Activated CD4-positive, CD25-positive, alpha-beta regulatory T cell treated with anti-CD3 and anti-CD28 coated beads, Interleukin-2, amount 50 U/mL, for 24 hours (primary cell): ENCODE data around the gene SH3RF1.
A peak's percentile ranks its signal among the peaks of the same experiment; 100 is the strongest.
"Not testable (repeated sequence)": the region's sequence is repeated elsewhere in the genome, so short reads cannot be mapped to it uniquely, and the experiment has no call there.

ENCODE experiments used
- ATAC-seq, 2 donors: fragments of 150-1000 bp; cut with Tn5 transposase; one replicate each; pipeline ENCODE4 v1.10.0; 2021; ENCODE audit warnings: mild to moderate bottlenecking in 1 of 2, moderate library complexity in 1 of 2

The SH3RF1 gene

DNA sequence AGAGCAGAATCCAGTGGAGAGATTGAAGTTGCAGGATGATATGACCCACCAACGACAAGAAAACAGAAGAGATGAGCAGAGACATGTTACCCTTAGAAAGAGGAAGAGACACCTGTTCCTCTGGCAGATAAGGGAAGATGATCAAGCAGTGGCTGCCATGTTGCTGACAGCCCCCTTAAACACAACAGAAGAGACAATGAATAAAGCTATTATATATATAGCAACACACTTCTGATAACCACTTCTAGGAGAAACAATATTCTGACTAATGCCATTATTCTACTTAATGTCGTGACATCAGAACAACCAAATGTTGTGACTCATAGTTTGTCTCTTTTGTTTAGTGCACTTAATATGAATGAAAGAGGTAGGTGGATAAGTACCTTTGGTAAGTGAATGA lies 44.9 kb downstream of the SH3RF1 start:
- ATAC-seq: peak; percentile 37 to 45

DNA sequence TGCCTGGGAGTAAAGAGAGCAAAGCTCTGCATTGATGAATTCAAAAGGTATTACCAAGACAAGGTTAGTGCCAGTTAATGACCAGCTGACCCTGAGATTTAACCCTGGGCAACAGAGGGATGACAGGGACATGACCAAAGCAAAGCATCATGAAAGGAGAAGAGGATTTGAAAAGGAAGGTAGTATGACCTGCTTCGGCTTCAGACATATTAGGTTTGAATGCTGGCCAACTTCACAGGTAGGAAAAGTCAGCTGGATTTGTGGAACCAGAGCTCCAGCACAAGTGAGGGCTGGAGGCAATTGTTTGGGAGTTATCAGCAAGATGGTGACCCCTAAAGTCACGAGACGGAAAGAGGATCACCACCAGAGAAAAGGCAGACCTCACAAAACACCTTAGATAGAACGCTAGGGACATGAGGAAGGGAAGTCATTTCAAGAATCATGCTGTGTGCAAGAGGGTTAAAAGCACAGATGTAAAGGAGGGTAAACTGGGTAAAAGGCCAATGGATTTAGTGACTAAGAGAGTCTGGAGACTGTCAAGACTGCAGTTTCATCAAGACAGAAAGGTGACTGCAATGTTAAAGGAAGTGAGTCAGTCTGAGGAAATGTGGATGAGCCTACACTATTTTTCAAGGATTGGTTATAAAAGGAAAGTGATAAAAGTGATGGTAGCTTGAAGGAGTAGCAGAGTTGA lies 45.6 kb downstream of the SH3RF1 start:
- peak; percentile 64 to 68 for ATAC-seq

DNA sequence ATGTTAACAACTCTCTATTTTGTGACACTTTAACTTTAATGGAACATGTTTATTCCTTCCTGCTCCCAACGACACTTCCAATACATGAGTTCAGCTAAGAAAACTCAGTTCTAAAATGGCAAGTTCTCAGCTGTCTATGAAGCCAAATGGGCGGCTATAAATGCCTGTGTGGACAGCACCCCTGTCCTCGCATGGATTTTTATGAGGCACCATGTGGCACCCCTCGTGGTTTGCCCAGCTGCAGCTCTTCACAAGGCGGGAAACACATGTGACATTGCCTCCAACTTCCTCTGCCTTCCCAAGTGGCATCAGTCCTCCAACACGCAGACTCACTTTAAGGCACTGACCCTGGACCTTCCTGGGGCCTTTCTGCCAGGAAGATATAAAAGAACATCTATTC lies 48.0 kb downstream of the SH3RF1 start:
- no peak for ATAC-seq

- ATAC-seq: no peak
These were observed 49.1 kb downstream of the SH3RF1 start for GRCh38 chr4:169221662-169222061.

DNA sequence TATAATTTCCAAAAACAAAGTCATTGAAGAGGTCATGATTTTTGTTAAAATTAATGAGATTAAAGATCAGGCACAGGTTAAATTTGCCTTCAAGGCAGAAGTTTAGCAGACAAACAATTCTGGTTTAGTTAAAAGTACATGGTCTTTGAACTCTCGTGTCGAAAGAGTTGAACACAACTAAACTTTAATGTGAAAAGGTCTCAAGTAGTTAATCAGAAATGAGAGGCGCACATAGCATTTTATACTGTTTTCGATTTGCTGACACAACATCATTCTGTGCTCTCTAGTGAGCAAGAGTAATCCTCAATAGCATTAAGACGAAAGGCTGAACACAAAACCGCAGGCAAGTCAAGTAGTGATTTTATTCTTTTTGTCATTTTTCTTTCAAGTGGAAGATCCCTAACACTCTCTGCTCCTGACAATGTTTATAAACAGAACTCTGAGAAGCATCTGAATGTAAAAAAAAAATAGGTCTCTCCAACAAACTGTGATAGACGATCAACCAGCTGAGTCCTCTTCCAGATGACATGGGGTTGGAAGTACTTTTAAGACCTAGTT lies 49.8 kb downstream of the SH3RF1 start:
- no peak for ATAC-seq

- ATAC-seq: no peak
These were observed 50.3 kb downstream of the SH3RF1 start for GRCh38 chr4:169220447-169220846.

- no peak for ATAC-seq
These were observed 51.3 kb downstream of the SH3RF1 start for GRCh38 chr4:169219440-169219839.

DNA sequence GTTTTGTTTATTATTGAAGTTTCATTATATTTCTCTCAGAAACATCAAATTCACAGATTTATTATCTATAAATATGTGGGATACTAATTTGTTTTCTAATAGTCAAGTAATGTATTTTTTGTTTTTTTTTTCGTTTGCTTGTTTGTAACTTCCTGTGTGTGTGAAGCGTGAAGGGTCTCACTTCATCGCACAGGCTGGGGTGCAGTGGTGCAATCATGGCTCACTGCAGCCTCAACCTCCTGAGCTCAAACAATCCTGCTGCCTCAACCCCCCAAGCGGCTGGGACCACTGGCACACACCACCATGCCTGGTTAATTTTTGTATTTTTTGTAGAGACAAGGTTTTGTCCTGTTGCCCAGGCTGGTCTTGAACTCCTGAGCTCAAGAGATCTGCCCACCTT lies 55.1 kb downstream of the SH3RF1 start:
- no peak for ATAC-seq

GRCh38 chr4:169212981-169213380 lies 57.8 kb downstream of the SH3RF1 start:
- no peak for ATAC-seq

DNA sequence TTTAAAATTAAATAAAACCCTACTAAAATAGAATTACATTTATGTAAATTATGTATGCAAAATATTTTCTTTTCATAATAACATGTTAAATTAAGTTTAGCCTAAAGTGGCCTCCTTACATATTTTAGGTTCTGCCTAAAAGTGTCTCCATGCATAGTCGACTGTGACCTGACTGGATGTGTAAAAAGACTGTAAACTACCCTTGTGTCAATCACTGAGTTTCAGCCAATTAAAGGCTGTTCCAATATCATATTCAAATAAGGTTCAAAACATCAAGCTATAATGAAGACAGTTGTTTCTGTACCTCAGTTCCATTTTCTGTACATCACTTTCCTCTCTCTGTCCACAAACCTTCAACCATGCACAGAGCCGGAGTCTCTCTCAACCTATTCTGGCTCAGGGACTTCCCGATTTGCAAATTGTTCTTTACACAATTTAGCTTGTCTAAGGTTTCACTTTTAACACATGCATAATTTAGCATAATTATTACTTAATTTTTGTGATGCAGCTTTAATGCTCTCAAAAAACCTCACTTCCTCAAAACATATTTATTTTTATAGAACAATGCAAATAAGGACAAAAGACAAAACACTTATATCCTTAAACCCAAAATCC lies 60.1 kb downstream of the SH3RF1 start:
- ATAC-seq: peak in 1 of 2 donors; percentile 25

- no peak for ATAC-seq
These were observed 61.3 kb downstream of the SH3RF1 start for GRCh38 chr4:169209388-169209883.

DNA sequence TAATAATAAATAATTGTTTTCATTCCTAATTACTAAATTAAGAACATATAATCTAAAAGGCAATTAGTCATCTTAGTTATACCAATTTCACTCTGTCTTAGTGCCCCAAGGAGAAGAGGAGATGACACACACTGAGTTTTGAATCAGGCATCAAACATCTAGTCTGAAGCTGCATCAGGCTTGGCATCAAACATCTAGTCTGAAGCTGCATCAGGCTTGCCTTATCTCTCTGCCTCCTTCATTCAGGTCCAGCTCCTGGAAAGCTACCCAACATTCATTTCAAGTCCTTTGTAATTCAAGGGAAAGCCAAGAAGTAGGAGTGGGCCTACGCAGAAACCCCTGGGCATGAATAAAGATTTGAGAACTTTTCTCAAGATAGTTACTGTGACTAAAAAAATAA lies 62.2 kb downstream of the SH3RF1 start:
- no peak for ATAC-seq

GRCh38 chr4:169208090-169208455 lies 62.7 kb downstream of the SH3RF1 start:
- ATAC-seq: no peak

DNA sequence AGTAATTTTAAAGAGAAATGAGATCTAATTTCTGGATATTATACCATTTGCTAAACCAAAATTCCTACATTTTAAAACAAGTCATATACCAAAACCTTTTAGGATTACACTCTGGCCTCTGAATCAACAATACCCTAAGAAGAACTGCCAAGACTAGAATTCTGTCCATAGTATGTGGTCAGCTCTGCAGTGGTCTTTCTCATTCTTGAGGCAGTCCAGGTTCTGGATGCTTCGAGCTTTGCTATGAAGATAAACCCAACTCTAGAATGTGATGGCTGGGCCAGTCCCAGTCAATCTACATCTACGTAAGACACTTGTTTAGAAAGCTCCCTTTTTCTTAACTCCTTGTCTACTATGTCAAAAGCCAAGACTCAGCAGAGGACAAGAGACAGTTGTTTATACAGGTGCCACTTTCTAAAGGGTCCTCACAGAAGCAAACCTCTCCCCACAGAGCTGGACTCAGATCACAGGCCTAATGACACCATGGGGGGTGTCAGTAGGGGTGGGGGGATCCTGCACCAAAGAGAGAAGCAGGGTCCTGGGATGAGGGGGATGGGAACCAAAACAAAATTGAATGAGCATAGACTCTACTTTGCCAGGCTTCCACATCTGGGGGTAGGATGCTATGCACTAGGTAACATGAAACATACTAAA lies 63.2 kb downstream of the SH3RF1 start:
- ATAC-seq: no peak

DNA sequence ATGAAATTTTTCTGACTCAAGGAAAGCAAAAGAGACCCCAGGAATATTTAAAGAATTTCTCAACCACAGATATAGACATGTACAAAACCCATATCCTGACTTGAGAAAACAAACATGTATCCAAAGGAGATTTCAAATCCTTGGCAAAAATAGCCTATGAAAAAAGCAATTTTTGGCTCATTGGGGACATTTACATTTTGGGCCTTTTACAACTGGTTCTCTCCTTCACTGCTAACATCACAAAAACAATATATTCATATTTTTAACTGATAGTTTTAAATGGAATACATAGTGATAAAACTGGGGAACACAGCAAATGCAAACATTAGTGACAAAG lies 65.0 kb downstream of the SH3RF1 start:
- no peak for ATAC-seq

DNA sequence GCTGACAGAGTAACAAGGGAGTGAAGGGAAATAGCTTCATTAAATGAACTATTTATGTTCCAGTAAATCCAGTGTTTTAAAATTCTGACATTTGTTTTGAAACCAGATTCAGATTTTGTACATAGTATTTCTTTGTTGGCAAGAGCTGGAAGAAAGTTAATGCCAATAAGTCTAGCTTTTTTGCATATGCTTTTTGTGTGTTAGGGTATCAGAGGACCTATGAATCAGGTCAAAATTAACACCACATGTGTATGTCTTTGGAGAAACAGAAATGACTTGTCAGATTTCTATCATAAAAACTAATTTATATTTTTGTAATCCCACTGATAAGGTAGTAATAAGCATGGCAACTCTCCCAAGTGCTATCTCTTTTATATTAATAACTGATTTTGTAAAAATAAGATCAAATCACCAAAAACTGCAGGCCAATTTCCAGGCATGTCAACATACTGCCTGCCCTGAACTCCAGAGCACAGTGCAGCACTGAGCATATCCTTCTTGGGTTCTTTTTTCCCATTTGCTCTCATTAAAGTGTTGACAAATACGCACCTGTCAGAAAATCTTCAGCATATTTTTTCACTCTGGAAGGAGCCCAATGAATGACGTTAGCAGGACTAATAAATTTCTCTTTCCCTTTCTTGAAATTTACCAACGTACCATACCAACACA lies 65.5 kb downstream of the SH3RF1 start:
- no peak for ATAC-seq

DNA sequence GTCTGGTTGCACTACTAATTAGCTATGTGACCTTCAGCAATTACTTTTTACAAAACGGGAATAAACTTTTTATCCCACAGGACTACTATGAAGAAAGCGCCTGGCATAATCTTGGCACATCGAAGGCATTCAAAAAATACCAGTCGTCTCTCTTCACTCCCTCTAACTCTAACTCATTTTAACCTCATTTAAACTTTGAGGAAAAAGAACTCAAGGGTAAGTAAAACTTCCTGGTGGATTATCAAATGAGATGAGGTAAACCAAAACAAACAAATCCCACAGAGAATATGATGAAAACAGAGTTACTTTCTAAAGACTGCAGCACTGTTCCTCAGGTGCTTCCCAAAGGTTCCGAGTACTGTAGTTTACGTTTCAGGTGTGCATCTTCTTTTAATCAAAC lies 66.9 kb downstream of the SH3RF1 start:
- ATAC-seq: no peak

GRCh38 chr4:169203278-169203677 lies 67.5 kb downstream of the SH3RF1 start:
- not testable (repeated sequence) for ATAC-seq

DNA sequence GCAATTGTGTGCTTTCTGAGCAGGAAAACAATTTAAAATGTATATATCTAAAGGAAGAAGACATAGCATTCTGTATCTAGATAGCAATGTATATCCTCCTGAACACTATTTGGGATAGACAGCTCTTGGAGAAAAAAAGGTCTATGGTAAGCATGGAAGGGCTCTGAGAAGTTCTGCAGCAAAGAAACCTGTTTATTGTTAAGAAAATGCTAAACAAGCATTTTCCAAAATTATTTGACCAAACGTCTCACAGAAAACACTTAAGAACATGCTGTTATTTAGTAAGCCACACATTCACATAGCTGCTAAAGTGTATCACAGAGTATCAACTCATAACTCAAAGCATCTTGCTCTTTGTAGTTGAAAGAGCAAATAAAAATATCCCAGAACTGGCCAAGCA lies 67.9 kb downstream of the SH3RF1 start:
- no peak for ATAC-seq

DNA sequence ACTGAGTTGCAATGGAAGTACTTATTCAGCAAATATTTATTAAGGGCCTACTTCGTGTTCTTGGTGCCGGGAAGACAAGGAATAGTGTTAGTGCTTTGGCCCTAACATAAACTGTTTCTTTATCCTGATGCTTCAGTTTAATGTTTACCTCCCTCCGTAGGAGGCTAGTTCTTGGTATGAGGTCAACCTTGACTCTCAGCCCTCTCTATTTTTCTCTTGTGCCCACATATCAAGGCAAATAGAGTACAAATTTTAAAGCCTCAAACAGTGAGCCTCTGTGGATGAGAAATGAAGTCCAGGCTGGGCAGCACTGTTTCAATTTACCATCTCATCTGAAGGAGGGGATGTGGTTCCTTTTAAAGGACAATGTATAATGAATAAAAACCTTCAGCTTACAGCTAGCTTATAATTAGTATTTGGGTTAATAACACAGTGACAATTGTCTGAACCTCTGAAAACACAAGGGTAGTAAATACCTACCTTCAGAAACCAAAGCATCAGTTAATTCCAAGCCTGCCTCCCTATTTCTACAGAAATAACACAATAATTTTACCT lies 68.5 kb downstream of the SH3RF1 start:
- no peak for ATAC-seq

DNA sequence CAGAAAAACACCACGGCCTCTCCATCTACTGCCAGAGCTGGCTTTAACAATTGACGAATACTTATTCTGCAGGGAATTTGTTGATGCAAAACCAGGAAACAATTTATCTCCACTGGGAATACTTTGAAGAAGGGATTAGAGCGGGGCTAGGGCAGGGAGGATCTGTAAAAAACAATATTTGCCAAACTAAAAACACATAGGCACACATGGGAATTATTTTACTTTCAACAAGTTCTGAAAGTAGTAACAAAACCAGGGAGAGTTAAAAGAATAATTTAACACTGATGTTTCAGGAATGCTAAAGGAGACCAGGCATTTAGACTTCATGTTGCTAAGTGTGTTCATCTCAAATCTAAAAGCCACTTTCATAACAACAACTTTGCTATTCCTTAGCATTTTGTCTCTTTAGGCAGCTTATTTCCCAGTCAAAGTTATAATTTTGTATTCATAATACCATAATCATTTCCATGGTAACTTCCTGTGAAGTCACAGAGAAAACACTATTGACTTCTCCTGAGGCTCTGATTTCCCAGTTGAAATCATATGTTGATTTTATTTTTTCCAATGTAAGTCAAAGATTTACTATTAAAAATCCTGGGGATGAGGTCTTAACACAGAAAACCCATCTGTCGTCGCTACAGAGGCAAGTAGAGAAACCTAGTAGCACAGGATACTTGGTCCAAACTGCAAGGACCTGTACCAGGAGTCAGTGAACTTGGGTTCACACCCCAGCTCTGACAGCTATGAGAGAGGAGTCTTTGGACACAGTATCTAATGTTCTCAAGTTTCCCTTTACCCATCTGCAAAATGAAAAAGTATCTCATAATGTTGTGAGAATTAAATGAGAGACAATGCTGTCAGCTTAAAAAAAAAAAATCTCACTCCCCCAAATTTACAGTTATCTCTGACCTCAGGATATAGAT lies 69.3 kb downstream of the SH3RF1 start:
- no peak for ATAC-seq
